K562 (cell line): ENCODE data around the gene CCL24. TPM values are rescaled to one million over a fixed set of nuclear protein-coding genes. Genes with fewer than 3 reads are reported as not detected.

Experiments
- ATAC-seq: fragments of 200-7000 bp; cut with Tn5 transposase; 3 replicates; pipeline ENCODE4 v1.9.1; 2020; ENCODE audit warnings: moderate library complexity
- BruUV-seq: library from RNA; stranded (reverse); fragments of 400-500 nt; replicated peaks from 2 replicates; lab custom pipeline; 2021; lab: Mats Ljungman, UMichigan
- CTCF ChIA-PET: fragments of 300-600 bp; formaldehyde crosslinking; extraction: SDS; loops from one replicate; lab custom pipeline; 2021; ENCODE audit warnings: low intra/inter-chr PET ratio; lab: Yijun Ruan, JAX
- POLR2A ChIA-PET: fragments of 300-600, 350-650 bp; sonication (Branson Sonifier 250); formaldehyde crosslinking; extraction: SDS; loops from one replicate; lab custom pipeline; 2021; ENCODE audit warnings: antibody characterized with exemption, inconsistent platforms; lab: Yijun Ruan, JAX
- DNase-seq, 4 experiments: peaks; one replicate each; pipeline versions ENCODE4 v3.0.0 to v3.0.0-alpha.2; 2011 to 2018; ENCODE audit warnings: low spot score in 3 of 4, mixed read lengths in 3 of 4; ENCODE audit errors: extremely low read depth in 1 of 4
- FAIRE-seq: peaks from 2 replicates; lab custom pipeline; 2011; peaks lifted over from hg19 to GRCh38; lab: Jason Lieb, UNC
- H2AFZ ChIP-seq: 2 replicates; pipeline ENCODE4 v1.6.0; 2011; ENCODE audit warnings: low read depth, low read length, control low read depth, inconsistent platforms
- H3K27ac ChIP-seq: fragments of 200-600 bp; 3 replicates; pipeline ENCODE4 v1.8.0; 2011; ENCODE audit warnings: low read depth, mild to moderate bottlenecking, control low read depth, inconsistent platforms, low read length, moderate library complexity, mixed read lengths; ENCODE audit errors: extremely low read depth
- H3K27me3 ChIP-seq, 2 experiments: fragments of 300-600 bp in 1 of 2; 2 replicates in 1 of 2; 3 replicates in 1 of 2; pipeline versions ENCODE4 v1.6.0 to v1.8.0; 2011; ENCODE audit warnings: inconsistent platforms in 2 of 2, low read length in 2 of 2, mild to moderate bottlenecking in 1 of 2, mixed read lengths in 1 of 2, moderate library complexity in 1 of 2; ENCODE audit not compliant: control insufficient read depth in 2 of 2, insufficient read depth in 2 of 2
- H3K36me3 ChIP-seq: fragments of 300-600 bp; 3 replicates; pipeline ENCODE4 v1.8.0; 2011; ENCODE audit warnings: mild to moderate bottlenecking, low read length, inconsistent platforms; ENCODE audit not compliant: control insufficient read depth, insufficient read depth
- H3K4me1 ChIP-seq, 2 experiments: fragments of 200-600 bp in 1 of 2; replicated peaks in 1 of 2; 2 replicates in 1 of 2; 3 replicates in 1 of 2; pipeline versions ENCODE4 v1.5.1 to v1.8.0; 2011; ENCODE audit warnings: inconsistent platforms in 2 of 2, low read length in 2 of 2, mild to moderate bottlenecking in 1 of 2, mixed read lengths in 1 of 2, moderate library complexity in 1 of 2; ENCODE audit not compliant: control insufficient read depth in 2 of 2, insufficient read depth in 2 of 2
- H3K4me2 ChIP-seq: 2 replicates; pipeline ENCODE4 v1.6.1; 2011; ENCODE audit warnings: low read length, control low read depth, inconsistent platforms, mixed read lengths; ENCODE audit not compliant: insufficient read depth
- H3K4me3 ChIP-seq: fragments of 200-600 bp; sonication (generic), shearing (Covaris generic); 2 replicates; pipeline ENCODE4 v1.5.1; 2016; ENCODE audit warnings: control low read depth, inconsistent platforms
- H3K79me2 ChIP-seq: fragments of 200-600 bp; 3 replicates; pipeline ENCODE4 v1.8.0; 2011; ENCODE audit warnings: low read length, inconsistent platforms; ENCODE audit not compliant: control insufficient read depth, insufficient read depth
- H3K9ac ChIP-seq, 2 experiments: 2 replicates each; pipeline versions ENCODE4 v1.6.0 to v1.6.1; 2011; ENCODE audit warnings: low read depth in 2 of 2, low read length in 2 of 2, control low read depth in 1 of 2, inconsistent platforms in 1 of 2, mild to moderate bottlenecking in 1 of 2, mixed read lengths in 1 of 2; ENCODE audit not compliant: insufficient read depth in 1 of 2
- H3K9me1 ChIP-seq: one replicate; pipeline ENCODE4 v1.6.0; 2011; ENCODE audit warnings: inconsistent platforms, mild to moderate bottlenecking, low read length, moderate library complexity; ENCODE audit not compliant: control insufficient read depth, insufficient read depth
- H3K9me3 ChIP-seq: replicated peaks from 2 replicates; pipeline ENCODE4 v1.5.1; 2011; ENCODE audit warnings: low read depth, low read length, inconsistent platforms; ENCODE audit not compliant: control insufficient read depth, insufficient read depth
- H4K20me1 ChIP-seq: replicated peaks from 2 replicates; pipeline ENCODE4 v1.6.1; 2011; ENCODE audit warnings: low read length, inconsistent platforms, mixed read lengths; ENCODE audit not compliant: control insufficient read depth, insufficient read depth
- BRD4 ChIP-seq: fragments of 200-600 bp; sonication (generic); IDR thresholded peaks from 2 replicates; pipeline ENCODE4 v1.6.1; 2017; ENCODE audit warnings: inconsistent platforms
- CBX8 ChIP-seq: fragments of 200-600 bp; sonication (generic); IDR thresholded peaks from 2 replicates; pipeline ENCODE4 v1.6.1; 2012; ENCODE audit warnings: borderline replicate concordance, mixed run types, low read depth, mild to moderate bottlenecking, moderate library complexity, mixed read lengths, low read length, control low read depth, inconsistent platforms; ENCODE audit not compliant: poor library complexity, severe bottlenecking; ENCODE audit errors: extremely low read depth
- DEAF1 ChIP-seq: fragments of 450-650 bp; formaldehyde crosslinking; IDR thresholded peaks from 2 replicates; pipeline ENCODE4 v1.4.0; 2020; ENCODE audit warnings: mild to moderate bottlenecking, moderate library complexity
- MEF2A ChIP-seq: IDR thresholded peaks from 2 replicates; pipeline ENCODE4 v1.6.1; 2011; ENCODE audit warnings: low read depth, mild to moderate bottlenecking, low read length, moderate library complexity; ENCODE audit not compliant: control insufficient read depth
- MIER1 ChIP-seq: fragments of 450-650 bp; IDR thresholded peaks from 2 replicates; pipeline ENCODE4 v1.6.1; 2016; ENCODE audit warnings: antibody characterized with exemption, mild to moderate bottlenecking, low read depth
- SMAD1 ChIP-seq: fragments of 150-350 bp; IDR thresholded peaks from 2 replicates; pipeline ENCODE4 v1.6.1; 2014; ENCODE audit warnings: low read length, low read depth; ENCODE audit not compliant: partially characterized antibody
- U2AF2 ChIP-seq: fragments of 200-400 bp; formaldehyde crosslinking; optimal IDR thresholded peaks from 2 replicates; pipeline ENCODE3; 2017; ENCODE audit warnings: low read depth, mild to moderate bottlenecking, low read length
- ZNF436 ChIP-seq: fragments of 250-450, 450-650 bp; sonication (Bioruptor Pico); formaldehyde crosslinking; IDR thresholded peaks from 2 replicates; pipeline ENCODE4 v1.7.0; 2020; ENCODE audit warnings: mild to moderate bottlenecking
- WGBS: fragments of 100-300 bp; shearing (Covaris generic); methylation state at CpG from one replicate; pipeline ENCODE4 v1.1.6; 2016; ENCODE audit warnings: low coverage, mixed read lengths; ENCODE audit not compliant: insufficient coverage; ENCODE audit errors: missing lambda C conversion rate; 5-methylcytosine and 5-hydroxymethylcytosine counted together
- in situ Hi-C: fragments of 300-500 bp; cut with MboI; formaldehyde crosslinking; loops from 4 replicates; pipeline ENCODE4 v1.15.0; 2018; ENCODE audit warnings: inconsistent platforms, mixed read lengths
- intact Hi-C: fragments of 100-400 bp; cut with micrococcal nuclease; formaldehyde crosslinking; loops from 2 replicates; pipeline ENCODE4 v1.14.2; 2022
- polyA plus RNA-seq, 8 experiments: library from polyadenylated mRNA; depleted of rRNA in 4 of 8; stranded (reverse) in 5 of 8; unstranded in 3 of 8; fragments of >200 nt; fragmentation: Nextera tagmentation in 2 of 8; fragmentation: Illumina TruSeq in 1 of 8; extraction: Ambion mirVana in 2 of 8; extraction: Trizol in 1 of 8; gene quantifications; 2 replicates each; pipeline versions ENCODE4 v1.2.1 to v1.2.3, GENCODE V29; 2011 to 2014; ENCODE audit warnings: inconsistent platforms in 1 of 8, missing spikeins in 1 of 8
- total RNA-seq, 7 experiments: library from RNA; depleted of rRNA in 6 of 7; stranded (reverse); fragments of >200 nt in 6 of 7; fragmentation: Illumina TruSeq in 2 of 7; extraction: Trizol in 2 of 7; gene quantifications; 2 replicates each; pipeline versions ENCODE4 v1.2.1 to v1.2.3, GENCODE V29; 2011 to 2021; ENCODE audit warnings: low replicate concordance in 1 of 7
- TF ChIP-seq, protein P1 (sequence below): fragments of 250-450 bp; sonication (Bioruptor Pico); IDR thresholded peaks from 2 replicates; pipeline ENCODE4 v1.4.0; 2020; ENCODE audit warnings: mild to moderate bottlenecking, moderate library complexity
- TF ChIP-seq, protein P2 (sequence below): fragments of 250-450 bp; sonication (Bioruptor Pico); IDR thresholded peaks from 2 replicates; pipeline ENCODE4 v1.8.0; 2021; ENCODE audit warnings: moderate library complexity, mild to moderate bottlenecking, inconsistent platforms

Gene CCL24
- total and polyA plus RNA-seq, 9 of the 15 experiments (the other 6 are each of a cell fraction or from before 2014, with no cell fraction given), result 0.45 to 3.6 (median 0.95) TPM; not detected in 1

DNA sequence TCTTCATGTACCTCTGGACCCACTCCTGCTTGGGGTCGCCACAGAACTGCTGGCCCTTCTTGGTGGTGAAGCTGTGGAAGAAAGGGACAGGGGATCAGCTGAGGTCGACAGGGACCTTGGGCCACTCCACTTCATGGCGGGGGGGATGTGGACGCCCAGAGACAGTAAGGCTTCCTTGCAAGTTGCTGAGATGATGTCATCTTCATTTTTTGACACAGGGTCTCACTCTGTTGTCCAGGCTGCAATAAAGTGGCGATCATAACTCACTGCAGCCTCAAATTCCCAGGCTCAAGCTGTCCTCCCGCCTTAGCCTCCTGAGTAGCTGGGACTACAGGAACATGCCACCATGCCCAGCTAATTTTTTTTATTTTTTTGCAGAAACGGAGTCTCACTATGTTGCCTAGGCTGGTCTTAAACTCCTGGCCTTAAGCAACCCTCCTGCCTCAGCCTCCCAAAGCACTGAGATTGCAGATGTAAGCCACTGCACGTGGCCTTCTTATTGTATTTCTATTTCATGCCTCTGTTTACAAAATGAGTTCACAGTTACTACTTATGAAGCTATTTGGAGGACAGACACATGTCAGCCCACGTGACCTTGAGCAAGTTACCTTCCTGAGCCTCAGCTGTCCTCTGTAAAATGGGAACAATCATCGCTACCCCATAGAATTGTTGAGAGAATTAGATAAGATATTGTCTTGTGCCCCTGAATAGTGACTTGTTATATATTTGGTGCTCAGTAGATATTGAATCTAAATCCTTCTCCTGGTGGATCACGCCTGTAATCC, 1.5 kb downstream of the CCL24 start (continued):
- TF ChIP-seq, protein P1, sequence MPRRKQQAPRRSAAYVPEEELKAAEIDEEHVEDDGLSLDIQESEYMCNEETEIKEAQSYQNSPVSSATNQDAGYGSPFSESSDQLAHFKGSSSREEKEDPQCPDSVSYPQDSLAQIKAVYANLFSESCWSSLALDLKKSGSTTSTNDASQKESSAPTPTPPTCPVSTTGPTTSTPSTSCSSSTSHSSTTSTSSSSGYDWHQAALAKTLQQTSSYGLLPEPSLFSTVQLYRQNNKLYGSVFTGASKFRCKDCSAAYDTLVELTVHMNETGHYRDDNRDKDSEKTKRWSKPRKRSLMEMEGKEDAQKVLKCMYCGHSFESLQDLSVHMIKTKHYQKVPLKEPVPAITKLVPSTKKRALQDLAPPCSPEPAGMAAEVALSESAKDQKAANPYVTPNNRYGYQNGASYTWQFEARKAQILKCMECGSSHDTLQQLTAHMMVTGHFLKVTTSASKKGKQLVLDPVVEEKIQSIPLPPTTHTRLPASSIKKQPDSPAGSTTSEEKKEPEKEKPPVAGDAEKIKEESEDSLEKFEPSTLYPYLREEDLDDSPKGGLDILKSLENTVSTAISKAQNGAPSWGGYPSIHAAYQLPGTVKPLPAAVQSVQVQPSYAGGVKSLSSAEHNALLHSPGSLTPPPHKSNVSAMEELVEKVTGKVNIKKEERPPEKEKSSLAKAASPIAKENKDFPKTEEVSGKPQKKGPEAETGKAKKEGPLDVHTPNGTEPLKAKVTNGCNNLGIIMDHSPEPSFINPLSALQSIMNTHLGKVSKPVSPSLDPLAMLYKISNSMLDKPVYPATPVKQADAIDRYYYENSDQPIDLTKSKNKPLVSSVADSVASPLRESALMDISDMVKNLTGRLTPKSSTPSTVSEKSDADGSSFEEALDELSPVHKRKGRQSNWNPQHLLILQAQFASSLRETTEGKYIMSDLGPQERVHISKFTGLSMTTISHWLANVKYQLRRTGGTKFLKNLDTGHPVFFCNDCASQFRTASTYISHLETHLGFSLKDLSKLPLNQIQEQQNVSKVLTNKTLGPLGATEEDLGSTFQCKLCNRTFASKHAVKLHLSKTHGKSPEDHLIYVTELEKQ (CRISPR knock-in tag), result no peak
- TF ChIP-seq BRD4, result no peak
- TF ChIP-seq MIER1, result no peak

DNA sequence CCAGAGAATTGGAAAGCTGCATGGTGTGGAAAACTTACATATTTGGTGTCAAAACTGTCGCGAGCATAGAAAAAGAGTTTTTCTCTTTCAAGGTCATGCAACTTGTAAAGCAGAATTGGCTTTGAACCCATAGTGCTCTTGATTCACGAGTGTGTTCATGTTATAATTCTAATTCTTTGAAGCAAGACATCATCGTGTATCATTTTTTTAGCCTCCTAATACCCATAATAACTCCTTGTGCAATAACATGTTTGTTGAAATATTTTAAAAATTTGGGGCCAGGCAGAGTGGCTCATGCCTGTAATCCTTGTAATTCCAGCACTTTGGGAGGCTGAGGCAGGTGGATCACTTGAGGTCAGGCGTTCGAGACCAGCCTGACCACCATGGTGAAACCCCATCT, 4.2 kb downstream of the CCL24 start:
- H3K4me1 ChIP-seq, result peaks cover 11 to 16% of the 10 kb centered on the region in 2 experiments
- no peak overlapping the region for H3K27ac ChIP-seq
- H3K79me2 ChIP-seq, result no peaks in the 10 kb centered on the region
- POLR2A ChIA-PET, result no interaction called here
- no peak for ATAC-seq
- TF ChIP-seq MEF2A, result no peak
- TF ChIP-seq U2AF2, result no peak
- TF ChIP-seq SMAD1, result no peak
- TF ChIP-seq DEAF1 (CRISPR knock-in tag), result no peak
- TF ChIP-seq ZNF436, result no peak
- no peak for TF ChIP-seq CBX8
- TF ChIP-seq, protein P2, sequence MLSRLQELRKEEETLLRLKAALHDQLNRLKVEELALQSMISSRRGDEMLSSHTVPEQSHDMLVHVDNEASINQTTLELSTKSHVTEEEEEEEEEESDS (CRISPR knock-in tag), result no peak
- in situ Hi-C loops, result no loop called here
- no peak for FAIRE-seq
- peaks cover 7% of the 10 kb centered on the region for H3K9me3 ChIP-seq
- intact Hi-C loops, result no loop called here
- H3K36me3 ChIP-seq, result no peaks in the 10 kb centered on the region
- H3K4me3 ChIP-seq, result no peak overlapping the region
- H3K4me2 ChIP-seq, result no peak overlapping the region
- CTCF ChIA-PET, result no interaction called here
- H3K9me1 ChIP-seq, result peaks cover 4% of the 10 kb centered on the region
- BruUV-seq, result no TSS peak
- DNase-seq, result no peak
- 28% methylated on average over 6 of the region's 6 CpGs for WGBS
- no peak overlapping the region for H3K9ac ChIP-seq
- no peaks in the 10 kb centered on the region for H4K20me1 ChIP-seq
- H3K27me3 ChIP-seq, result no peaks in the 10 kb centered on the region
- H2AFZ ChIP-seq, result no peak overlapping the region
